ENCODE data around the gene USP46.

- TF ChIP-seq CTCF (IDR thresholded peaks at IDR 0.05; ENCODE audit: insufficient read depth, low read length), result no peak
- no peak for TF ChIP-seq POLR2AphosphoS5 (IDR thresholded peaks at IDR 0.05; ENCODE audit: low read depth)
- no peak for TF ChIP-seq REST (IDR thresholded peaks at IDR 0.05; ENCODE audit: insufficient replicate concordance, low read depth)
- TF ChIP-seq GABPA (IDR thresholded peaks at IDR 0.05; ENCODE audit: low read depth), result no peak
Observed at GRCh38 chr4:52614241-52614640, 44.9 kb downstream of the USP46 start.

Measured in HL-60 (cell line).